GM18511 (cell line): ENCODE measurements around the gene EHHADH.
"Not testable (repeated sequence)": the region's sequence is repeated elsewhere in the genome, so short reads cannot be mapped to it uniquely, and the experiment has no call there.

Source experiments
- ATAC-seq: cut with Tn5 transposase; IDR thresholded peaks from one replicate; pipeline ENCODE4 v1.9.1; 2021; ENCODE audit warnings: mild to moderate bottlenecking, moderate library complexity; ENCODE audit not compliant: unreplicated experiment

Gene EHHADH

GRCh38 chr3:185253133-185253532 lies 716 bp downstream of the EHHADH start:
- ATAC-seq: not testable (repeated sequence)

GRCh38 chr3:185251272-185251671 lies 2.6 kb downstream of the EHHADH start:
- no peak for ATAC-seq

GRCh38 chr3:185250653-185251052 lies 3.2 kb downstream of the EHHADH start:
- ATAC-seq: no peak

GRCh38 chr3:185250247-185250646 lies 3.6 kb downstream of the EHHADH start:
- no peak for ATAC-seq

GRCh38 chr3:185242642-185243041 lies 11.2 kb downstream of the EHHADH start:
- no peak for ATAC-seq

GRCh38 chr3:185236969-185237368 lies 16.9 kb downstream of the EHHADH start:
- ATAC-seq: no peak

GRCh38 chr3:185233328-185233727 lies 20.5 kb downstream of the EHHADH start:
- no peak for ATAC-seq

GRCh38 chr3:185226526-185226925 lies 27.3 kb downstream of the EHHADH start:
- ATAC-seq: not testable (repeated sequence)

- no peak for ATAC-seq
Observed at GRCh38 chr3:185225523-185225922, 28.3 kb downstream of the EHHADH start.

GRCh38 chr3:185225080-185225479 lies 28.8 kb downstream of the EHHADH start:
- ATAC-seq: no peak

- ATAC-seq: no peak
Observed at GRCh38 chr3:185221203-185221602, 32.6 kb downstream of the EHHADH start.

- ATAC-seq: no peak
Observed at GRCh38 chr3:185216607-185216958, 37.3 kb downstream of the EHHADH start.

- ATAC-seq: no peak
Observed at GRCh38 chr3:185215873-185216606, 37.8 kb downstream of the EHHADH start.

GRCh38 chr3:185212559-185212958 lies 41.3 kb downstream of the EHHADH start:
- no peak for ATAC-seq

GRCh38 chr3:185212086-185212485 lies 41.8 kb downstream of the EHHADH start:
- ATAC-seq: no peak

GRCh38 chr3:185210621-185211142 lies 43.2 kb downstream of the EHHADH start:
- ATAC-seq: no peak

- no peak for ATAC-seq
Observed at GRCh38 chr3:185208823-185209222, 45.0 kb downstream of the EHHADH start.

- peak; percentile 95 for ATAC-seq
Observed at GRCh38 chr3:185207931-185208746, 45.7 kb downstream of the EHHADH start.

GRCh38 chr3:185207481-185207880 lies 46.4 kb downstream of the EHHADH start:
- no peak for ATAC-seq

- no peak for ATAC-seq
Observed at GRCh38 chr3:185205865-185206264, 48.0 kb downstream of the EHHADH start.

- ATAC-seq: no peak
Observed at GRCh38 chr3:185204894-185205293, 49.0 kb downstream of the EHHADH start.

GRCh38 chr3:185200639-185201038 lies 53.2 kb downstream of the EHHADH start:
- no peak for ATAC-seq
